SK-N-SH (cell line): ENCODE measurements around the gene PPIB. TPM values are rescaled to one million over a fixed set of nuclear protein-coding genes. Genes with fewer than 3 reads are reported as not detected.
A peak's percentile ranks its signal among the peaks of the same experiment; 100 is the strongest.

Experiments
- CTCF ChIA-PET: fragments of 300-600, 350-600 bp; formaldehyde crosslinking; extraction: SDS; loops from one replicate; lab custom pipeline; 2021; lab: Yijun Ruan, JAX
- POLR2A ChIA-PET: fragments of 350-600 bp; sonication (Branson Sonifier 250); formaldehyde crosslinking; extraction: SDS; loops from one replicate; lab custom pipeline; 2020; ENCODE audit warnings: antibody characterized with exemption, inconsistent platforms; lab: Yijun Ruan, JAX
- DNase-seq: peaks from one replicate; pipeline ENCODE4 v3.0.0; 2012
- H2AFZ ChIP-seq: fragments of 200-600 bp; sonication (generic); 2 replicates; pipeline ENCODE4 v1.8.1; 2016; ENCODE audit warnings: antibody characterized with exemption, mild to moderate bottlenecking, low read depth
- H3F3A ChIP-seq: fragments of 200-600 bp; sonication (generic); replicated peaks from 2 replicates; pipeline ENCODE3; 2016; ENCODE audit warnings: antibody characterized with exemption, mild to moderate bottlenecking; ENCODE audit not compliant: insufficient read depth
- H3K27ac ChIP-seq, 2 experiments: fragments of 200-500 bp in 1 of 2; fragments of 200-600 bp in 1 of 2; sonication (Bioruptor generic) in 1 of 2; sonication (generic), shearing (Covaris generic) in 1 of 2; 2 replicates each; pipeline versions ENCODE4 v1.5.1 to v1.6.1; 2014 to 2016; ENCODE audit warnings: low read depth in 2 of 2, inconsistent platforms in 1 of 2, low read length in 1 of 2, mild to moderate bottlenecking in 1 of 2, mixed read lengths in 1 of 2
- H3K27me3 ChIP-seq: fragments of 200-600 bp; sonication (generic), shearing (Covaris generic); 2 replicates; pipeline ENCODE4 v1.6.1; 2016; ENCODE audit warnings: mixed run types; ENCODE audit not compliant: insufficient read depth
- H3K36me3 ChIP-seq, 2 experiments: fragments of 200-500 bp in 1 of 2; fragments of 200-600 bp in 1 of 2; sonication (Bioruptor generic) in 1 of 2; sonication (generic) in 1 of 2; replicated peaks in 1 of 2; 2 replicates each; pipeline versions ENCODE3 to v1.5.1; 2014 to 2016; ENCODE audit warnings: low read length in 1 of 2, mild to moderate bottlenecking in 1 of 2; ENCODE audit not compliant: insufficient read depth in 2 of 2, control insufficient read depth in 1 of 2
- H3K4me1 ChIP-seq, 2 experiments: fragments of 200-500 bp in 1 of 2; fragments of 200-600 bp in 1 of 2; sonication (Bioruptor generic) in 1 of 2; sonication (generic), shearing (Covaris generic) in 1 of 2; 2 replicates each; pipeline versions ENCODE4 v1.5.1 to v1.6.1; 2014 to 2016; ENCODE audit warnings: low read depth in 1 of 2, low read length in 1 of 2, mixed run types in 1 of 2; ENCODE audit not compliant: insufficient read depth in 2 of 2, control insufficient read depth in 1 of 2
- H3K4me2 ChIP-seq: fragments of 200-600 bp; sonication (generic), shearing (Covaris generic); 2 replicates; pipeline ENCODE4 v1.6.1; 2017; ENCODE audit warnings: mixed run types
- H3K4me3 ChIP-seq, 2 experiments: fragments of 200-500 bp in 1 of 2; fragments of 200-600 bp in 1 of 2; sonication (Bioruptor generic) in 1 of 2; sonication (generic), shearing (Covaris generic) in 1 of 2; 2 replicates each; pipeline versions ENCODE4 v1.5.1 to v1.8.1; 2014 to 2016; ENCODE audit warnings: low read depth in 2 of 2, inconsistent platforms in 1 of 2, low read length in 1 of 2, mild to moderate bottlenecking in 1 of 2, mixed read lengths in 1 of 2, moderate library complexity in 1 of 2
- H3K79me2 ChIP-seq: fragments of 200-600 bp; sonication (generic); 2 replicates; pipeline ENCODE4 v1.8.1; 2017; ENCODE audit warnings: mild to moderate bottlenecking; ENCODE audit not compliant: insufficient read depth
- H3K9ac ChIP-seq: fragments of 200-600 bp; sonication (generic); 2 replicates; pipeline ENCODE4 v1.6.1; 2017; ENCODE audit warnings: mixed run types
- H3K9me2 ChIP-seq: fragments of 200-600 bp; sonication (generic); 2 replicates; pipeline ENCODE4 v1.6.1; 2017; ENCODE audit warnings: mixed run types
- H3K9me3 ChIP-seq: fragments of 200-600 bp; sonication (generic); 2 replicates; pipeline ENCODE4 v1.6.1; 2017; ENCODE audit warnings: mixed run types, mild to moderate bottlenecking, moderate library complexity
- H4K20me1 ChIP-seq: fragments of 200-600 bp; sonication (generic); 2 replicates; pipeline ENCODE4 v1.6.1; 2017; ENCODE audit warnings: mild to moderate bottlenecking, mixed run types; ENCODE audit not compliant: insufficient read depth
- CHD2 ChIP-seq: fragments of 150-350 bp; IDR thresholded peaks from 2 replicates; pipeline ENCODE4 v1.6.1; 2018; ENCODE audit warnings: low read length; ENCODE audit not compliant: partially characterized antibody
- EP300 ChIP-seq, 2 experiments: IDR thresholded peaks; 2 replicates each; pipeline versions ENCODE4 v1.4.0 to v1.6.1; 2012; ENCODE audit warnings: borderline replicate concordance in 1 of 2, low read depth in 1 of 2, low read length in 1 of 2
- EZH2phosphoT487 ChIP-seq: fragments of 200-600 bp; sonication (generic); IDR thresholded peaks from 2 replicates; pipeline ENCODE4 v1.6.1; 2017; ENCODE audit warnings: low read depth, mixed run types, mild to moderate bottlenecking, antibody characterized with exemption, moderate library complexity, borderline replicate concordance
- FOSL2 ChIP-seq: IDR thresholded peaks from 2 replicates; pipeline ENCODE4 v1.4.0; 2012; ENCODE audit warnings: low read depth, mild to moderate bottlenecking, moderate library complexity, borderline replicate concordance
- FOXJ3 ChIP-seq: sonication (generic); formaldehyde crosslinking; IDR thresholded peaks from 2 replicates; pipeline ENCODE4 v1.5.1; 2020; ENCODE audit warnings: mild to moderate bottlenecking, missing genetic modification reagents
- FOXM1 ChIP-seq: IDR thresholded peaks from 2 replicates; pipeline ENCODE4 v1.4.0; 2012; ENCODE audit warnings: low read depth, mild to moderate bottlenecking
- GABPA ChIP-seq: IDR thresholded peaks from 2 replicates; pipeline ENCODE4 v1.4.0; 2012; ENCODE audit warnings: low read depth, mild to moderate bottlenecking
- MEF2A ChIP-seq: IDR thresholded peaks from 2 replicates; pipeline ENCODE4 v1.4.0; 2012; ENCODE audit warnings: low read depth, borderline replicate concordance
- MXI1 ChIP-seq: IDR thresholded peaks from 2 replicates; pipeline ENCODE4 v1.6.1; 2012; ENCODE audit warnings: mild to moderate bottlenecking, low read depth, low read length, improper control_type of control experiment
- NFIC ChIP-seq: IDR thresholded peaks from 2 replicates; pipeline ENCODE4 v1.4.0; 2012; ENCODE audit warnings: borderline replicate concordance
- NRF1 ChIP-seq: IDR thresholded peaks from 2 replicates; pipeline ENCODE4 v1.6.1; 2012; ENCODE audit warnings: low read depth, mild to moderate bottlenecking, low read length
- TCF12 ChIP-seq: IDR thresholded peaks from 2 replicates; pipeline ENCODE4 v1.4.0; 2012
- WGBS: methylation state at CpG from one replicate; pipeline ENCODE4 v1.1.6; 2017; ENCODE audit warnings: low lambda C conversion rate; 5-methylcytosine and 5-hydroxymethylcytosine counted together
- polyA plus RNA-seq, 3 experiments: library from polyadenylated mRNA; depleted of rRNA; stranded (reverse); fragments of >200 nt; gene quantifications; 2 replicates each; pipeline ENCODE4 v1.2.3, GENCODE V29; 2012
- TF ChIP-seq, protein P1 (sequence below): IDR thresholded peaks from 2 replicates; pipeline ENCODE4 v1.4.0; 2012; ENCODE audit warnings: low read depth
- TF ChIP-seq, protein P2 (sequence below): fragments of 200-600 bp; sonication (generic); IDR thresholded peaks from 2 replicates; pipeline ENCODE4 v1.6.1; 2017; ENCODE audit warnings: antibody characterized with exemption, mild to moderate bottlenecking, moderate library complexity
- TF ChIP-seq, protein P3 (sequence below): fragments of 150-350 bp; IDR thresholded peaks from 2 replicates; pipeline ENCODE4 v1.6.1; 2016; ENCODE audit warnings: mild to moderate bottlenecking, low read depth, low read length
- TF ChIP-seq, protein P4 (sequence below): fragments of 150-350 bp; IDR thresholded peaks from 2 replicates; pipeline ENCODE4 v1.6.1; 2017; ENCODE audit warnings: antibody characterized with exemption, low read length, low read depth, borderline replicate concordance

PPIB gene
- polyA plus RNA-seq, 1 of the 3 experiments (the other 2 are of a cell fraction) = 1,379 TPM

DNA sequence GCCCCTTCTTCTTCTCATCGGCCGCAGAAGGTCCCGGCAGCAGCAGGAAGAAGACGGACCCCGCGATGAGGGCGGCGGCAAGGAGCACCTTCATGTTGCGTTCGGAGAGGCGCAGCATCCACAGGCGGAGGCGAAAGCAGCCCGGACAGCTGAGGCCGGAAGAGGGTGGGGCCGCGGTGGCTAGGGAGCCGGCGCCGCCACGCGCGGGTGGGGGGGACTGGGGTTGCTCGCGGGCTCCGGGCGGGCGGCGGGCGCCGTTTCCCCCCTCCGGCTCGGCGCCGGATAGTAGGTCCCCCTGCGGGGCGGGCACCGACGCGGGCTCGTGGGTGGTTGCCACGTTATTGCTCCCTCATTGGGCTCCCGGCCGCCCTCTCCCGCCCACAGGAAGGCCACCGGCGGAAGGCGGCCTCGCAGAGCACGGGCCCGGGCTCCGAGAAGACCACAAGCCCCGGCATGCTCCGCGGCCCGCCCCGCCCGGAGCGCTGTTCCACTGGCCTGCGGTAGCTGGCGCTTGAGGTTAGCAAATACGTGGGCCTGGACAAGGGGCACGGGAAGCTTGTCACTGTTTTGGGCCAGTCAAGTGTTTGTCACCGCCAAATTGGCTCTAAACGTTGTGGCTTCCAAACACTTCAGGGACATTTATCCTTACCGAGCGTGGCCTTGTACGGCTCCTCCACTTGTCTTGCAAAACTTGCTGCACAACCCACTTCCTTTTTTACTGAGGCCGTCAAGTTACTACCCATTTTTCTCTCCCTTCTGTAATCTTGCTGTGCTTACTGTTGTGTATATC is at the start of gene PPIB (continued):
- TF ChIP-seq, protein P1, sequence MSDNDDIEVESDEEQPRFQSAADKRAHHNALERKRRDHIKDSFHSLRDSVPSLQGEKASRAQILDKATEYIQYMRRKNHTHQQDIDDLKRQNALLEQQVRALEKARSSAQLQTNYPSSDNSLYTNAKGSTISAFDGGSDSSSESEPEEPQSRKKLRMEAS = peak; percentile 36; the same call in 1 of the 2 replicates
- TF ChIP-seq TCF12 = no peak
- TF ChIP-seq NFIC = no peak
- TF ChIP-seq FOSL2 = no peak
- TF ChIP-seq EP300 (IDR thresholded peaks at IDR 0.05; ENCODE audit: borderline replicate concordance in 1 of 2, low read depth in 1 of 2, low read length in 1 of 2) = peak in 1 of 2 experiments; percentile 66; a peak in 1 of 4 replicates
- no peak for TF ChIP-seq FOXJ3 (CRISPR knock-in tag)
- TF ChIP-seq MEF2A = no peak
- TF ChIP-seq CHD2 = peak; percentile 82
- no peak for TF ChIP-seq EZH2phosphoT487
- TF ChIP-seq FOXM1 = no peak
- peak; percentile 81 for TF ChIP-seq GABPA
- TF ChIP-seq, protein P2, sequence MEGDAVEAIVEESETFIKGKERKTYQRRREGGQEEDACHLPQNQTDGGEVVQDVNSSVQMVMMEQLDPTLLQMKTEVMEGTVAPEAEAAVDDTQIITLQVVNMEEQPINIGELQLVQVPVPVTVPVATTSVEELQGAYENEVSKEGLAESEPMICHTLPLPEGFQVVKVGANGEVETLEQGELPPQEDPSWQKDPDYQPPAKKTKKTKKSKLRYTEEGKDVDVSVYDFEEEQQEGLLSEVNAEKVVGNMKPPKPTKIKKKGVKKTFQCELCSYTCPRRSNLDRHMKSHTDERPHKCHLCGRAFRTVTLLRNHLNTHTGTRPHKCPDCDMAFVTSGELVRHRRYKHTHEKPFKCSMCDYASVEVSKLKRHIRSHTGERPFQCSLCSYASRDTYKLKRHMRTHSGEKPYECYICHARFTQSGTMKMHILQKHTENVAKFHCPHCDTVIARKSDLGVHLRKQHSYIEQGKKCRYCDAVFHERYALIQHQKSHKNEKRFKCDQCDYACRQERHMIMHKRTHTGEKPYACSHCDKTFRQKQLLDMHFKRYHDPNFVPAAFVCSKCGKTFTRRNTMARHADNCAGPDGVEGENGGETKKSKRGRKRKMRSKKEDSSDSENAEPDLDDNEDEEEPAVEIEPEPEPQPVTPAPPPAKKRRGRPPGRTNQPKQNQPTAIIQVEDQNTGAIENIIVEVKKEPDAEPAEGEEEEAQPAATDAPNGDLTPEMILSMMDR = peak; percentile 54

DNA sequence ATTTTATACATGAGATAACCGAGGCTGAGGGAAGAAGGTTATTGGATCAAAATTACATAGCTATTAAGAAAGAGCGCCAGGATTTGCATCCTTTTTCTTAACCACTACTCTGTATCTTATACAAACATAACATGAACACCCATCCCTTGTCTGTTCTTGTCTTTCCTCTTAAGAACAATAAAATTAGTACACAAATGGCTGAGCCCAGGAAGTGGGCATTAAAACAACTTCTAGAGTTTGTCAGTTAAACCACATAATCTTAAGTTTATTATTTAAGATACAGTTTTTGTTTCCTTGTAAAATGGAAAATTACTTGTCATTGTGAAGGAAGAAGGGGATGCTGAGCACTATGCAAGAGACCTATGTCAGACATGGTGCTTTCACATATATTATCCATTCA is 48.9 kb upstream of the PPIB start:
- no peak for DNase-seq
- WGBS = 96% methylated on average over 2 of the region's 2 CpGs
- no peak overlapping the region for H3K27ac ChIP-seq
- no peak overlapping the region for H2AFZ ChIP-seq
- H3K36me3 ChIP-seq = peaks cover 18 to 35% of the 10 kb centered on the region in 2 experiments
- CTCF ChIA-PET = no interaction called here
- H3K4me2 ChIP-seq = no peak overlapping the region
- peaks cover 17% of the 10 kb centered on the region for H3F3A ChIP-seq
- H3K79me2 ChIP-seq = peaks cover 19% of the 10 kb centered on the region; the same call in 1 of the 2 replicates
- no peak overlapping the region for H3K4me3 ChIP-seq
- POLR2A ChIA-PET = no interaction called here
- H3K4me1 ChIP-seq = peaks cover 2 to 8% of the 10 kb centered on the region in 2 experiments; a peak in 3 of 4 replicates
- no peaks in the 10 kb centered on the region for H3K9me3 ChIP-seq
- no peaks in the 10 kb centered on the region for H3K27me3 ChIP-seq
- TF ChIP-seq, protein P3, sequence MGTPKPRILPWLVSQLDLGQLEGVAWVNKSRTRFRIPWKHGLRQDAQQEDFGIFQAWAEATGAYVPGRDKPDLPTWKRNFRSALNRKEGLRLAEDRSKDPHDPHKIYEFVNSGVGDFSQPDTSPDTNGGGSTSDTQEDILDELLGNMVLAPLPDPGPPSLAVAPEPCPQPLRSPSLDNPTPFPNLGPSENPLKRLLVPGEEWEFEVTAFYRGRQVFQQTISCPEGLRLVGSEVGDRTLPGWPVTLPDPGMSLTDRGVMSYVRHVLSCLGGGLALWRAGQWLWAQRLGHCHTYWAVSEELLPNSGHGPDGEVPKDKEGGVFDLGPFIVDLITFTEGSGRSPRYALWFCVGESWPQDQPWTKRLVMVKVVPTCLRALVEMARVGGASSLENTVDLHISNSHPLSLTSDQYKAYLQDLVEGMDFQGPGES = no peak
- TF ChIP-seq, protein P4, sequence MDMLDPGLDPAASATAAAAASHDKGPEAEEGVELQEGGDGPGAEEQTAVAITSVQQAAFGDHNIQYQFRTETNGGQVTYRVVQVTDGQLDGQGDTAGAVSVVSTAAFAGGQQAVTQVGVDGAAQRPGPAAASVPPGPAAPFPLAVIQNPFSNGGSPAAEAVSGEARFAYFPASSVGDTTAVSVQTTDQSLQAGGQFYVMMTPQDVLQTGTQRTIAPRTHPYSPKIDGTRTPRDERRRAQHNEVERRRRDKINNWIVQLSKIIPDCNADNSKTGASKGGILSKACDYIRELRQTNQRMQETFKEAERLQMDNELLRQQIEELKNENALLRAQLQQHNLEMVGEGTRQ = no peak
- TF ChIP-seq EP300 (IDR thresholded peaks at IDR 0.05; ENCODE audit: borderline replicate concordance in 1 of 2, low read depth in 1 of 2, low read length in 1 of 2) (no peak), MXI1 (no peak), CHD2 (no peak), NRF1 (no peak), EZH2phosphoT487 (no peak)
- H3K9ac ChIP-seq = no peak overlapping the region
- no peaks in the 10 kb centered on the region for H4K20me1 ChIP-seq
- H3K9me2 ChIP-seq = no peaks in the 10 kb centered on the region
